GM19239 (cell line): Measurements from ENCODE around the gene ALOX12B.
"Not testable (repeated sequence)": the region's sequence is repeated elsewhere in the genome, so short reads cannot be mapped to it uniquely, and the experiment has no call there.

Source experiments
- DNase-seq: peaks from one replicate; pipeline ENCODE4 v3.0.0; 2011; ENCODE audit warnings: low spot score; ENCODE audit not compliant: insufficient read length
- FAIRE-seq: peaks from 2 replicates; lab custom pipeline; 2011; peaks lifted over from hg19 to GRCh38; lab: Jason Lieb, UNC

ALOX12B gene

DNA sequence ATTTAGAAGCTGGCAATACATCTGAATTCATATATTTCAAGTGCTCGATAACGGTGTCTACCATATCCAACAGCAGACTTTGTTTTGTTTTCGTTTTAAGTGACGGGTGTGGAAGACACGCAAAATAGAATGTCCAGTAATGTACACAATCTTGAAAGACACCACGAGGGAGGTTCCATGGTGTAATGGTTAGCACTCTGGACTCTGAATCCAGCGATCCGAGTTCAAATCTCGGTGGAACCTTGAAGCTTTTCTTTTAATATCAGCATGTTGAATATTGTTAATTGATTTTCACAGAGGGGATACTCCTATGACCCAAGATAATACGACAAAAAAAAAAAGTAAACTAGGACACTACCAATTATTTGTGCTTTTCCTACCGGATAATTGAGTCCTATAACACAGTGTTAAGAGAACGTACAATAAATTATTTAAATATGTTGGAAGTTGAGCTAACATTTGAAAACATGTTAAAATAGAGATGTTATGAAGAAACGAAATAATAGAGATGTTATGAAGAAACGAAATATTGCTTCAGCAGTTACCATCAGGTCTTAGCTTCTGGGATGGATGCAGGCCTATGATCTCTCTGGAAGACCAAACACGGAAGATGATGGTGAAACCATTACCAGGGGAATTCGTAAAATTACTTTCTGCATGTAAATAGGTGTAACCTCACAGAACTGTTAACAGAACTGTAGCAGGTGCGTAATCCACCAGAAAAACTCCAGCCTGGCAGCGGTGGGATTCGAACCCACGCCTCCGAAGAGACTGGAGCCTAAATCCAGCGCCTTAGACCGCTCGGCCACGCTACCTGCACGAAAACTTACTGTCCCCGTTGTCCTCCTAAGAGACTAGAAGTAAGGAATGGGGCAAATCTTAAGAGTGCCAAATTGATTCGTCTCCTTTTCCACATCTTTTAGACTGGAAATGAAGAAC is 32.3 kb upstream of the ALOX12B start:
- peak; percentile 98 for FAIRE-seq
- DNase-seq: no peak

DNA sequence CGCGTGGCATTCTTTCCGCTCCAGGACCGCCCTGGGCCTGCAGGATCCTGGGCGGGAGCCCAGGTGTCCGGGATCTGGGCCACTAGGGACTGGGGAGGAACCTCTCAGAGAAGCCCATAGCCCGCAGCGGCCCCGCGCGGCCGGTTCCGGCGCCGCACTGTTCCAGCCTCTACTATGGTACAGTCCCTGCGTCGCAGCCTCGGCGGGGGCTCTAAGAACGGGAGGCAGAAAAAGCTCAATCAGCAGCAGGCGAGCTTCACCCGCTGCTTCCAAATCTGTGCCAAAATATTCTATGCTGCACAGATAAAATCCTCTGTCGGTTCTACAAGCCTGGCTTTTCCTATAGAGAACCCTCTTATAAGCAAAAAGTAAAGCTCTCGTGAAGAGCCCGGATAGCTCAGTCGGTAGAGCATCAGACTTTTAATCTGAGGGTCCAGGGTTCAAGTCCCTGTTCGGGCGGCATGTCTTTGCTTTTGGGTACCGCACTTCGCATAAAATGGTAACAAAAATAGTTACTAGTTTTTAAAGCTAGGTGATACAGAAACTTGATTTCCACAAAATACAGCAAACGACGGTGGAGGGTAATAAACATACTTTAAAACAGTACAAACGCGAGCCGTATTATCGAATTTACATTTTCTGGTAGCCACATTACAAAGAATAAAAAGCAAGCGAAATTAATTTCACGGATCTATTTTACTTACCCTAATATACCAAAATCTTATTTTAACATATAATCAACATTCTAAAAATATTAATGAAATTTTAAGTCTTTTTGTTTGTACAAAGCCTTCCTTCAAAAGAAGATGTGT is 31.5 kb upstream of the ALOX12B start:
- FAIRE-seq (peak; percentile 87), DNase-seq (no peak)

DNA sequence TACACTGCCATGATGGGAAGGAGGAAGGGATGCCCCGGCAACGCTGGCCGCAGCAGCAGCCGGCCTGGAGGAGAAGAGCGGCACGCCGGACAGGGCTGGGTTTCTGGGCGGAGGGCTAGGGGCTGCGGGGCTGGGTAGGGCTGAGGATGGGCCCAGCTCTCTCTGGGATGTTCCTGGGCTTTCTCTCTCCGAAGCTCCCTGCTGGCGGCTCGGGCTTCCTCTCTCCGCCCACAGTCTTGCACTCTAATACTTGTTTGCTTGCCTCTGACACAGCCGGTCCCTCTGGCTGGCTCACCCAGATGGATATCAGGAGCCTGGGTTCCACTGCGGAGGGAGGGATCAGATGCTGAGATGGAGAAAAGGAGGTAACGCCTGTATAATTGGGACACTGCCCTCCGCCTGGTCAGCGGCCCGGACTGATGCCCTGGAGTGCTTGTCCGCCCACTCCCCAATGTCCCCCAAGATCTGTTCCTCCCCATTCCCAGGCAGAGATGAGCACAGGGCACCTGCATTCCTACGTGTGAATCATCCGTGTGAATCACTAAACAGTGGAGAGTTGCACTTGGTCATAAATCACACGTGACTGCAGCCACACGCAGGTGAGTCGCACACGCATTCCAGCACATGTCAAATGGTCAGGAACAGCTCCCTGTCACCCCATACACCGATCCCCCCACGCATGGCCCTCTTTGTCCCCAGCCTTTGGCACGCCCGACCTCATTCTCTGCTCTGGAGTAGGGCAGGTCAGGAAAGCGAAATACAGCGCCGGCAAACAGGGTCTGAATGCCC is 30.7 kb upstream of the ALOX12B start, which contains the start of gene ALOXE3:
Gene ALOXE3, minus strand, starts transcription at position 535 of the 789 bp plus-strand sequence. Its CDS starts 524 bp downstream, at position 11.
- no peak for DNase-seq
- FAIRE-seq: no peak

DNA sequence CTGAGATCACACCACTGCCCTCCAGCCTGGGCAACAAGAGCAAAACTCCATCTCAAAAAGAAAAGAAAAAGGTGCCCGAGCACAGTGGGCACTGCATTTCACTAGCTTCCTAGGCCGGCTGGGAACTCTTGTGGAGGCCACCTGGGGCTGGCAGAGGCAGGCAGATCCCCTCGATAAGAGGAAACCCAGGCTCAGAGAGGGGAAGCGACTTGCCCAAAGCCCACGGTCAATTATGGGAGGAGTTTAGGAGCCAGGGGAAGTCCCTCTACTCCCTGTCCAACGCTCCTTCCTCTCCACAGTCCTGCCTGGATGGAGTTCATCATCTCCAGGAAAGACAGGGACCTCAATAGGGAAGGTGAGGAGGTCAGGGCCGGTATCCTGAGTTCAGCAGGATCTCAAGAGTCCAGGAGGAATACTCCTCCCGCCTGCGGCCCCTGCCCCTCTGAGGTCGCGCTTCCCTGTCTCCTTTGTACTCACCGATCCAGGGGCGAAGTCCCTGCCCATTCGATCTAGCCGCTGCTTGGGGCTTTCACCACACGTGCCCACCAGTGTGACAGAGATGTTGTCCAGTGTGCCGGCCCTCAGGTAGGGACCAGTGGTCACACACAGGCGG is 30.0 kb upstream of the ALOX12B start:
- no peak for FAIRE-seq
- no peak for DNase-seq

DNA sequence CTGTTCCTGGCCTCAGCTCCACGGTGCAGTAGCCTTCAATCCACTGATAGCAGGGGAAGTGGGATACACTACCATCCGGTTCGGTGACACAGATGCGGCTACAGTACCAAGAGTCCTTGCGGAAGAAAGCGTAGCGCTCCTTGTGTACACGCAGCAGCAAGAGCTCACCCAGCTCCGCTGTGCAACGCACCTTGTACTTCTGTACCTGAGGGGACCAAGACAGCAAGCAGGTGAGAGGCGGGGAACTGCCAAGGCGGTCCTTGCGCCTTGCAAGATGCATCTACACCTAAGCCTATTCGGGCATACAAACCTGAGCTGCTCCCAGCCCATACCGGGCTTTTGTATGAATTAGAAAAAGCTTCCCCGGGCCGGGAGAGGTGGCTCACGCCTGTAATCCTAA is 29.3 kb upstream of the ALOX12B start:
- DNase-seq: no peak
- no peak for FAIRE-seq

DNA sequence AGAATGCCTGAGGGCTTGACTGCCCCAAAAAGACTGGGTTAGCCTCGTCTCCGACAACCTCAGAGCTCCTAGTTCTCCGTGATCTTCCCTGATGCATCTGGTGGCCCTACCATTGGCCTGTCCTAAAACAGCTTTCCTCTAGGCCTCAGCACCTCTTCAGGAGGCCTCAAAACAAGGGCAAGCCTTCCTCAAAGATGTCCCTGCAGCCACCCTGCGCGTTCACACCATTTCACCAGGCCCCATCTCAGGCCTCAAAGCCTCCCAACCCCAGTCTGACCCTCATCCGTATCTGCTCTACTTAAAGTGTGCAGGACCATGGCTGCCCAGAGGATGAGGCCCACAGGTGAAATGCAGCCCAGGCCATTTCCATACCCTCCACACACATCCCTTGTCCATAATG is 23.4 kb upstream of the ALOX12B start:
- FAIRE-seq (no peak), DNase-seq (no peak)

DNA sequence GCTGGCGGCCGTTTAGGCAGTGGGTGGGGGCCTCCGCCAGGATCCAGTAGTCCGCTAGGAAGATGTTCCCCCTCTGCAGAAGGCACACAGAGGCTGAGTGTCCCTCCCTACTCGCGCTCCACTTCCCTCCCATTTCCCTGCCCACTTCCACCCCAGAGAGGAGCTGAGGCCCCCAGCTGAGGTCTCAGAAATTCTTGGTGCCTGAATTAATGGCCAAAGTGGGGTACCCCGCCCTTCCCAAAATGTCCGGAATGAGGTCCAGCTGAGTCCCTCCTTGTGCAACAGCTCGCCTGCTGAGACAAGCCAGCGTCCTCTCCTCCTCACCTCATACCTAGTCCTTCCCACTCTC is 22.9 kb upstream of the ALOX12B start:
- no peak for DNase-seq
- no peak for FAIRE-seq

DNA sequence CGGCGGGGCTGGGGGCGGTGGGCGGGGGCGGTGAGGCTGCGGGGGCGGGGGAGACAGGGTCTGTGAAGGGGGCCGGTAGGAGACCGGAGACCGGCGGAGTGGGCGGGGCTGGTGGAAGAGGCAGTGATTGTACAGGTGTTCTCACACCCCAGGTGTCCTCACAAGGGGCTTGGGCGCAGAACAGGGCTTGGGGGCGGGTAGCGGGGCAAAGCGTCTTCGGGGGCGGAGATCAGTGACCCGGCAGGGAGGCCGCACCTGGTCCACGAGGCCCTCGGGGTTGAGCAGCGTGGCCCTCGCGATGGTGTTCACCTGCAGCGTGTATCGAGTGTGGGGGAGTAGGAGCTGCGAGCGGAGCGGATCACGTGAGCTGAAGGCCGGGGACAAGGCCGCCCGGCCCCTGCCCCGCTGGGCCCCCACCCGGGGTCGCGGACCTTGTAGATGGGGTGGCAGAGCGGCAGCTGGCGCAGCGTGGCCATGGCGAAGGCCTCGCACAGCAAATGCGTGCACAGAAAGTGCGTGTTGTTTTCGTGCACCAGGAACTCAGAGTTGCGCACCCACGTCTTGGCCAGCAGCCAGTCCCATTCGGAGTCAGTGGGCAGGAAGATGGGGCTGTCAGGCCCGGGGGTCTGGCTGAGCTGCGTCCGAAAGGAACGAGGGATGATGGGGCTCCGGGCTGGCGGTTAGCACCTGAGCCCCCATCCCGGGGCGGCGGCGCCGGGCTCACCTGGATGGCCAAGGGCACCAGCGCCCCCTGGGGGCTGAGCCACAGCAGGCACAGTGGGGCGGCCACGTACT is 22.3 kb upstream of the ALOX12B start:
- FAIRE-seq (peak; percentile 68), DNase-seq (peak; percentile 74)

DNA sequence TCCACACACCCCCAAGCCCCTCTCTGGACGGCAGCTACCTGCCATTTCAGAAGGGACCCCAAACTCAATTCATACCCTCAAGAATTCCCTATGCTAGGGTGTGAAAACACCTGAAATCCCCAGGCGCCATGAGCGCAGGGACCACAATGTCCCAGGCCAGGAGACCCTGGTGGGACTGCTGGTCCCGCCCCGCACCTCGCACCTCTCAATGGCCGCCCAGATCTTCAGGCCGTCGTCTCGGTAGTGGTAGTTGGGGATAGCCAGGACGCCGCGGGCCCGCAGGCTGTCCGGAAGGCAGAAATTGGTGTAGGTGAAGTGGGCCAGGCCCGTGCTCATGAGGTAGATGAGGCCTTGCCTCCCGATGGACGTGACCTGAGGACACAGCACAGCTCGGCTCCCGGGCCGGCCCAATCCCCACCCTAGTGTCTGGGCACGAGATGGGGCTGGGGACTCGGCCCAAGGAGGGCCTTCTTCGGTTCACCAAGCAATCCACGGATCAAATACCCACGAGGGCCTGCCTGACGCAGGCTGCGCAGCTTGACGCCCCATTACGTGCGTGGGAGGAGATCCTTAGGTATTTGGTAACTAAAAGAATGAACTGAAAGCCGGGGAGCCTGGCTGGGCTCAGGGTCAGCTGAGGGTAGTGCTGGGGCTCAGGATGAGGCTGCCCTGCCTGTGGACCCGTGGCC is 21.6 kb upstream of the ALOX12B start:
- no peak for FAIRE-seq
- no peak for DNase-seq

DNA sequence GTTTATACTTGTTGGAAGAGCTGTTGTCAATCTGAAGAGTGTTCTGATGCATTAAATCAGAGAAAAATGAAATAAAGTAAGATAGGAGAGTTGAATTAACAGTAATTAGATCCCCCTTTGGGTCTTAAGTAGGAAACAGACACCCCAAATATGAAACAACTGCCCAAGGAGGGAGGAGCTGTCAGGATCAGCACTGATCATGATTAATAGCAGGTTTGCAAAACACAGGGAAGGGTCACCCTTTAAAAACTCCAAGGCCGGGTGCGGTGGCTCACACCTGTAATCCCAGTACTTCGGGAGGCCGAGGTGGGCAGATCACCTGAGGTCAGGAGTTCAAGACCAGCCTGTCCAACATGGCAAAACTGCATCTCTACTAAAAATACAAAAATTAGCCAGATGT is 19.5 kb upstream of the ALOX12B start:
- not testable (repeated sequence) for FAIRE-seq, DNase-seq

DNA sequence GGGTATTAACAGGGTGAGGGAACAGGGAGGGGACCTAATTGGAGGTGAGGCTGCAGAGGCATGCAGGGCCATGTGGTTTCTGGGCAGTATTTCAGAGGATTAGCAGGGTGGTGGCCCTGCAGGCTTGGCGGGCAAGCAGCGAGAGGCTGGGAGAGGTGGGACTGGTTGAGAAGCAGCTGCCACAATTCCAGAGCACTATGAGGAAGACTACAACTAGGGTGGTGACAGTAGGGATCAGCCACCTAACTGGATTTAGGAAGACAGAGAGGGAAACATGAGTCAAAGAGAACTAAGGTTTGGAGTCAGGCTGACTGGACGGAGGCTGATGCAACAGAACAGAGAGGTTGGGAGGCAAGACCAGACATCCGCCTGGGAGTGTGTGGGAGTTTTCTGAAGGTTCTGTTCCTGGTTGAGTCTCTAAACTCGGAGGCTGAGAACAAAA is 18.5 kb upstream of the ALOX12B start:
- DNase-seq (no peak), FAIRE-seq (no peak)

DNA sequence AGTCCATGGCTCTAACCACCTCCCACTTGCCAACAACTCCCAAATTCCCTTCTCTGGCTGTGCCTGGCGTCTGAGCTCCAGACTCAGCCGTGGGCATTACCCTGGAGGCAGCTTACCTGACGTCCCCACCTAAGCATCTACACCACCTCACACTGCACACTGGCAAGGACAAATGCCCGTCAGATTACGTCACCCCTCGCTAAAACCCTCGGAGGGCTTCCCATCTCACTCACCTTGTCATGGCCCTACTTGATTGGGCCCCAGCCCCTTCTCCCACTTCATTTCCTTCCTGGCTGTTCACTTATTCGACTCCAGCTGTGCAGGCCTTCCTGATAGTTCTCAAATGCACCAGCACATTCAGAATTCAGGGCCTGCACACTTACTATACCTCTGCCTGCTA is 17.4 kb upstream of the ALOX12B start:
- FAIRE-seq (no peak), DNase-seq (no peak)

DNA sequence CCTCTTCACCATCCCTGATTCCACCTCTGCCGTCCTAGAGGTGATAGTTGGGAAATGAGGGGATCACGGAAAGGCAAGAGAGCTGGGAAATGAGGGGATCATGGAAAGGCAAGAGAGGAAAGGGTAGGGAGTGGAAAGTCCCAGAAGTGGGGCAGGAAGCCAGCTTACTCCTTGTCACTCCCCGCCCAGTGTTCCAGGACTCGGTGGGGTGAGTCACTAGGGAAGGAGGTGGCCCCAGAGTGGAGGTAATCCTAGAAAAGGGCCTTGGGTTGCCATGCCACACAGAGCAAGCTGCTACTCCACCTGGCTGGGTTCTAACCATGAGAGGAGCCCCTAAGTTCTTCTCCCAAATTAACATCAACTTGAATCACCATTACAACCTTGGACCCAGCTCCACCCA is 16.0 kb upstream of the ALOX12B start:
- no peak for FAIRE-seq
- DNase-seq: no peak

DNA sequence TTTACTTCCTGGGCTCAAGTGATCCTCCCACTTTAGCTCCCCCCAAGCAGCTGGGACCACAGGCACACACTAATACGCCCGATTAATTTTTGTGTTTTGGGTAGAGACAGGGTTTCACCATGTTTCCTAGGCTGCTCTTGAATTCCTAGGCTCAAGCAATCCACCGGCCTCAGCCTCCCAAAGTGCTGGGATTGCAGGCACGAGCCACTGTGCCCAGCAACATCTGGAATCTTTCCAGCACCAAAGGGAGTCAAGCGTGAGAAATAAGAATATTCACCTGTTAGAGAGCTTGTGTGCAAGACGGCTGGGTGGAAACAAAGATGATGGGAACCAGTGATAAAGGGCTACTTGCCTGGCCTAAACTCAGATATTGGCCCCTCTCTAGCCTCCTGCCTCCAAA is 14.2 kb upstream of the ALOX12B start:
- FAIRE-seq: no peak
- DNase-seq: no peak

DNA sequence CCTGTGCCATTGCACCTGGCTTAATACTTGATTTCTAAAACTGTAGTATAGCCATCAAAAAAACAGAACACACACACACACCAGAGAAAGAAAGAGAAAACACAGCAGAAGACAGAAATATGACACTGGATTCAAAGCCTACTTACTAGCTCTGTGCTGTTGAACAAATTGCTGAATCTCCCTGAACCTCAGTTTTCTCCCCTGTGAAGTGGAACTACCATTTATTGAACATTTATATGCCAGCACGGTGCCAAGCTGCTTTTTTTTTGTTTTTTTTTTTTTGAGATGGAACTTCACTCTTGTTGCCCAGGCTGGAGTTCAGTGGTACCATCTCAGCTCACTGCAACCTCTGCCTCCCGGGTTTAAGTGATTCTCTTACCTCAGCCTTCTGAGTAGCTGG is 13.2 kb upstream of the ALOX12B start:
- FAIRE-seq (no peak), DNase-seq (no peak)

DNA sequence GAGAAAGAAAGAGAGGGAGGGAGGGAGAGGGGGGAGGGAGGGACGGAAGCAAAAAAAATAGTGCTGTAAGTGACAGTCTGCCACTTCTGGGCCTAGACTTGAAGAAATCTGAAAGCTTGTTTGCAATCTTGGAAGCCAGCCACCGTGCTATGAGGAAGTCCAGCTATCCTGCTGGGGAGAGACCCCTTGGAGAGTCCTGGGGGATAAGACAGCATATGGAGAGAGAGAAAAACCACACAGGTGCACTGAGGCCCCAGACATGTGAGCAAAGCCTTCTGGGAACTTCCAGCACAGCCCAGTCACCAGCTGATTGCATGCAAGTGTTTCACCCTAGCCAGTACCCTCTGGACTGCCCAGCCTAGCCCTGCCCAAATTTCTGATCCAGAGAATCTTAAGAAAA is 12.6 kb upstream of the ALOX12B start:
- DNase-seq (no peak), FAIRE-seq (no peak)

DNA sequence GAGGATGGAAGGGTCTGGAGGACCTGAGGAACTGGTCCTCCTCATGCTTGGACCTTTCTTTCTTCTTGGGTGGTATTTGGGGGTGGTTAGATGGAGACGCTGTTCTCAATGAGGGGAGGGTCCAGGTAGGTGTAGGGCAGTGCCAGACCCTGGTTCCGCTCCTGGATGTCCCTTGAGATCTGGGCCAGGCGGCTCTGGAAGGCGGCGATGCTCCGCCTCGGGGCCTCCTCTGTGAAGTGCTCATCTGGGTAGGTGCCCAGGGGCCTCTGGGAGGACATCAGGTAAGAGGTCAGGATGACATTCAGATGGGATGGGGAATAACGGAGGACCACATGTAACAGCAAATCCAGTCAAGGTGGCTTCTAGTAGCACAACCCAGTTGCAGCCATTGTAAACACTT is 9.0 kb upstream of the ALOX12B start:
- no peak for FAIRE-seq
- DNase-seq: no peak

DNA sequence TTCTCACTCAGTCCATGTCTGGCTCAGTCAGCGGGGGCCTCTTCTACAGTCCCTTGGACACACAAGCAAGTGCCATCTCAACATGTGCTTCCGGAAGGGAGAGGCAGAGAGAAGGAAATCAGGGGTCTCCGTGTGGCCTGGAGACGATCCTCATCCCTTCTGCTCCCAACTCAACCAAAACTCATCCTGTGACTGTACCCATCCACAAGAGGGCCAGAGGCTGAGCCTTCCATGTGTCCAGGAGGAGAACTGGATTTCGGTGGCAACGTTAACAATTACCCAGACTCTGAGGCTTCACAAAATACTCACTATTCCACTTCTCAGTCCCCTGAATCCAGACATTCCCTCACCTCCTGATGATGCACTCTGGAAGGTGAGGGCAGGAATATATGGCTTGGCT is 7.8 kb upstream of the ALOX12B start:
- FAIRE-seq (no peak), DNase-seq (no peak)
